ENCODE results near the gene BLZF1.
"Not testable (repeated sequence)": the region's sequence is repeated elsewhere in the genome, so short reads cannot be mapped to it uniquely, and the experiment has no call there.

Gene BLZF1

DNA sequence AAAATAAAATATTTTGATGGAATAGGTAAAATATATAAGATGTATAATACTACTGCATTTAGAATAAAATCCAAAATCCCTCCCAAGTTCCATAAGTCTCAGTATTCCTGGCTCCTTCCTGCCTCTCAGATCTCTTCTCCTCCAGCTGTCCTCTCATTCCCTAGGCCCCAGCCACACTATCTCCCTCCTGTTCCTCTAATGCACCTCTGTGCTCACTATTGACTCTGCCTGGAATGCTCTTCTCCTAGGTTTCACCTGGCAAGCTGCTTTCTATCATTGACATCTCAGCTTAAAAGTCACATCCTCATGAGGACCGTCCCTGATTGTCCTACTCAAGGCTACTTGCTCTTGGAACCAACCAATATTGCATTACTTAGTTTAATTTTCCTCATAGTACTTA, 7.6 kb upstream of the BLZF1 start:
- no peak for DNase-seq

DNA sequence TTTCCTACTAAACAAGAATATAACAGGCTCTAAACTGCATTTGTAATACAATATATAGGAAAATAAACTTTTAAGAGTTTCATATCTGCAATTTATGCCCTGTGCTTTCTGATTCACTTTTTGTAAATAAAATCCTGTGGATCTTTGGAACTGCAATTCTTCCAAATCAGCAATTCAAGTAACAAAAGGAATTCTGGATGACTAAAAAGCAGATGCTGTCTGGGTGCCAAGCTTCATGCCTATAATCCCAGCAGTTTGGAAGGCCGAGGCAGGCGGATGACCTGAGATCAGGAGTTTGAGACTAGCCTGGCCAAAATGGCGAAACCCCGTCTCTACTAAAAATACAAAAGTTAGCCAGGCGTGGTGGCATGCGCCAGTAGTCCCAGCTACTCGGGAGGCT, 6.7 kb upstream of the BLZF1 start:
- DNase-seq: no peak

DNA sequence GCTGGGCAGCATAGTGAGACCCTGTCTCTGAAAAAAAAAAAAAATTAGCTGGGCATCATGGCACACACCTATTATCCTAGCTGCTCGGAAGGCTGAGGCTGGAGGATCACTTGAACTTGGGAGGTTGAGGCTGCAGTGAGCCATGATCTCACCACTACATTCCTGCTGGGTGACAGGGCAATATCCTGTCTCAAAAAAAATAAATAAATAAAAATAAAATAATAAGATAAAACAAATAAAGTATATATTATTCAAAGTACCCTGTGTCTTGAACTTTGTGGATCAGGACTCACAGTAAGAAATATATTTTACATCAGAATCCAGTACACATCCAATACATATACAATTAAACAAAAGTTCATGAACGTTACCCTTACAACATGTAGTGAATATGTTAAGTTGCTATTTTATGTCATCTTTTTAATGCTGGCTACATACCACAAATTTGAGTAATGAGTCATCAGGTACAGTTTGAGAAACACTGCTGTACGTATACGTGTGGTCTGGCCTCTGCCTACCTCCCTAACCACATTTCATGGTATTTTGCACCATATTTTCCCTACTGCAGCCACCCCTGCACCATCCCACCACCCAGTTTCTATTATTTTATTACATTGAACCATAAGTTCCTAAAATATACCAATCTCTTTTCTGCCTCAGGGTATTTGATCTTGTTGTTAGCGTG, 4.8 kb upstream of the BLZF1 start:
- no peak for DNase-seq

DNA sequence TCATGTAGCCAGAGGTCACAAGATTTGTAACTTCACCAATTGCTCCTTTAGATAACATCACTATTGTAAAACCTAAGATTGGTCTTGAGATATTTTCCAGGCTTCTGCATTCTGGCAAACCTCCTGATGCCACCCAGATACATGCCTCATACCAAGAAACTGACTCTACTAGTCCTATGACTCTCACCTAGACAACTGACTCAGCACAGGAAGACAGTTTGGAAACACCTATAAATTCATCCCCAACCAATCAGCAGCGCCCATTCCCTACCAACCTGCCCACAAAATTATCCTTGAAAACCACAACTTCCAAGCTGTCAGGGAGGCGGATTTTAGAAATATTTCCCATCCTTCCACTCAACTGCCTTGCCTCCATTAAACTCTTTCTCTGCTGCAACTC, 3.0 kb upstream of the BLZF1 start:
- no peak for DNase-seq

DNA sequence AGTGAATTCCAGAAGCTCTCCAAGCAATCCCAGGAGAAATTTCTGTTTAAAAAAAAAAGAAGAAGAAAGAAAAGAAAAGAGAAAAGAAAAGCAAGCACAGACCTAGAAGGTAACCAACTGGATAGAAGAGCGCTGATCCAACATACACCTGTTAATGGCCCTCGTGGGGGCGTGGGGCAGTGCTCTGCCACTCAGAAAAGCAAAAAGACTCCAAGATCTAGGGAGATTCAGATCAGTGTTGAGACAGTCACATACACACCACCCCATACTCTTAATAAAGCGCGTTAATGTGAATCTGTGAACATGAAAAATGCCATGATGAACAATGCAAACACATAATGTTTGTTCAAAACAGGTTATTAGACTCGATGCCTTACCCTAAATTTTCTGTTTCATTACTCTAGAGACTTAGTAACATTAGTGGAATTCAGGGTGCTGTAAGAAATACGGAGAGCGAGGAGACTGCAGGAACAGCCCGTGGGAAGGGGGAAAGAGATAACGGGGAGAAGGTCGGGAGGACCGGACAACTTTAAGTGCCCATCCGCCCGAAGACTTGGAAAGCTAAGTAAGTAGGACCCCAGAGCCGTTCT, 804 bp upstream of the BLZF1 start:
- no peak for DNase-seq

DNA sequence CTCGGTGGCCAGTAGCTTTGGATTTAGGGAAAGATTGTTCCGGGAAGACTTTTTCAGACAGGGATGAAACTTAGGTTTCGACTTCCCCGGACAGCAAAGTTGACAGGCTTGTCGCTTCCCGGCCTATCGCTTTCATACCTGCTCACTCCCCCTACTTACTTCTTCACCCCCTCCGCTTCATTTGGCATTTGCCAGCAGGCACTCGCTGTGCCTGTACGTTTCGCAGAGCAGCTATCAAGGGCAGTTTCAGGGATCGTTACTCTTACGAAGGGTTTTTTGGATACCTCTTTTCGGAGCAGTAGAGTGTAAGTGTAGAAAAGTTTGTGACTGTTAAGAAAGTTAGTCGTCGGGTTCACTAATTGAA, 393 bp downstream of the BLZF1 start:
- DNase-seq: peak in 1 of 14 donors; percentile 22

DNA sequence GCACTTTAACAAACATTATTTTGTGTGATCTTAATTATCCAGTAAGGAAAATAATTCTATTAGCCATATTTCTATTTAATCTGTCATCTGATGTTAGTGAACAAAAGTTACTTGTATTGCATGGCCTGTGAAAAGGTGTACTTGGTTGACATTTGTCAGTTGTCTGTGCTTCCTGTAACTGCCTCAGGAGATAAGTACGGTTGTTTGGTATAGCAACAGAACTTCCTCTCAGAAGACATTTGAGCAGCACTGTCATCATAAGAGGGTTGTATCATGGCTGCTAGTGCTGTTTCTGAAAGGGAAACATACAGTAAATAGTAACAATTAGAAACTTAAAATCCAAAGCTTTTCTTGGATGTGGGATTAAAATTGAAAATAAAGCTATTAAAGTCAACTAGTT, 3.4 kb downstream of the BLZF1 start:
- no peak for DNase-seq

DNA sequence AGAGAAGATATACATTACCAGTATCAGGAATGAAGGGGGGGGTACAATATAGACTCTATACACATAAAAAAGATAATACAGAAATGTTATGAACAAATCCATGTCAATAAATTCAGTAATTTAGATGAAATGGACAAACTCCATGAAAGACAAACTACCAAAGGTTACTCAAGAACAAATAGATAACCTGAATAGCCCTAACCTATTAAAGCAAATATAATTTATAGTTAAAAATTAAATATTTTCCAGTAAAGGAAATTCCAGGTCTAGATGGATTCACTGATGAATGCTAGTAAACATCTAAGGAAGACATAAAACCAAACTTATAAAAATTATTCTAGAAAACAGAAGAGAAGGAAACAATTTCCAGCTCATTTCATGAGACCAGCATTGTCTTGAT, 13.2 kb downstream of the BLZF1 start:
- no peak for DNase-seq

DNA sequence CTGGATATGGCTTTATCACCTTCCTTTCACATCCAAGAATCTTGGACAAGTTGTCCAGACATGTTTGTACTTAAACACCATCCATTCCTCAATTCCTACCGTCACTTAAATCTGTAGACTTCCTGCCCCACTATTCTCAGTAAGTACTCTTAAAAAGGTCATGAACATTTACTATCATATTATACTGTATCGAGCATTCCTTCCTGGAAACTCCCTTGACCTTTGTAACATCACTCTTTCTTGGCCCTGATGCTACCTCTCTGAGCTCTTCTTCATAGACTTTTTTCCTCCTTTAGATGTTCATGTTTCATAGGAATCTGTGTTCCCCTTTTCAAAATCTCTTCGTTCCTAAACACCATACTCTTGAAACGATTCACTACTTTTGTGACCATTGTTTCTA, 15.5 kb downstream of the BLZF1 start:
- DNase-seq: no peak

DNA sequence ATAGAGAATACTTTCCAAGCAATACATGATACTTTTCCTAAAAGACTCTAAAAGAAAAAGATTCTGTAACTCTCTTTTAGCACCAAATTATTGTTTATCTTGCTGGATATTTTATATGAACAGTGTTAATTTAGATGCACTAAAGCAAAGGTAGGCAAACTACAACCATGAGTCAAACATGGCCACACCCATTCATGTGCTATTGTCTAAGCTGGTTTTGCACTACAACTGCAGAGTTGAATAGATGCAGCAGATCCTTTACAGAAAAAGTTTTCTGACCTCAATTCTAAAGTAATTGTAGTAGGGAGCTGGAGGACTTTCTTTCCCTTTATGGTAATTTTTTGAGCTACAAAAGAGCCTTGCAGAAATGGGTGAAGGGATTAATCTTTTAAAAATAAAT, 19.4 kb downstream of the BLZF1 start:
- no peak for DNase-seq

DNA sequence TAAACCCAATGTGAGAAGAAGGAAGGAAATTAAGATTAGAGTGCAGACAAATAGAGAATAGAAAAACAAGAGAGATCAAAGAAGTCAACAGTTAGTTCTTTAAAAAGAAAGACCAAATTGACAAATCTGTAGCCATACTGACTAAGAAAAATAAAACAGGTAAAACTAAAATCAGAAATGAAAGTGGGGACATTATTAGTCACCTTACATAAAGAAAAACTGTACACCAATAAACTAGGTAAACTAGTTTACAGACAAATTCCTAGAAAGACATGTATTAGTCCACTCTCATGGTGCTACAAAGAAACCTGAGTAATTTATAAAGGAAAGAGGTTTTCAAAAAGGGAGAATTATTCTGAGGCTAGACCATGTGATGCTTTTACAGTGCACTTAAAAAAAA, 22.3 kb downstream of the BLZF1 start:
- no peak for DNase-seq

DNA sequence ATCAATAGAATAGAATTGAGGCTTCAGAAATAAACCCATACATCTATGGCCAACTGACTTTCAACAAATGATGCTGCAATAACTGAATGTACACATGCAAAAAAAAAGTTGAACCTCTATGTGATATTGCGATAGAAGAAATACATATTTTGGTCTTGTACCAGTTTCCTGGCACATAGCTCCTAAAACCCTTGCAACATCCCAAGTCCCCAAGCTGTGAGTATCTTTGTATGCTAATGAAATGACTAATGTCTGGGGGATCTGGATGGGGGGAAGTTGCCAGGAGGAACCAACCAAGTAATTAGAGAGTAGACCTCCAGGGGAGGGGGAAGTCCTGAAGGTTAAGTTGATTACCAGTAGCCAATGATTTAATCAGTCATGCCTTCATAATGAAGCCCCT, 24.4 kb downstream of the BLZF1 start:
- no peak for DNase-seq

DNA sequence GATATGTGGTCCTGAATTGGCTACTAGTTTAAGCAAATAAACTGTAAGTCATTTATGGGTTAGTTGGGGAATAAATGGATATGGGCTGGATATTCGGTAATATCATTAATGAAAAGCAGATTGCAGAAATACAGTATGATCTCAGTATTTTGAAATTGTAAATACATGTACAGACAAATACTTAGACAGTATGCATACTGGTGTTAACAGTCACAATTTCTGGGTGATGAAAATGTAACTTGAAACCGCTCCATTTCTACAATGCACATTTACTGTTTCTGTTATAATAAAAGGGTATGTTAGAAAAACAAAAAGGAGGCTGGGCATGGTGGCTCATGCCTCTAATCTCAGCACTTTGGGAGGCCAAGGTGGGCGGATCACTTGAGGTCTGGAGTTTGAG, 28.0 kb downstream of the BLZF1 start:
- DNase-seq: no peak

DNA sequence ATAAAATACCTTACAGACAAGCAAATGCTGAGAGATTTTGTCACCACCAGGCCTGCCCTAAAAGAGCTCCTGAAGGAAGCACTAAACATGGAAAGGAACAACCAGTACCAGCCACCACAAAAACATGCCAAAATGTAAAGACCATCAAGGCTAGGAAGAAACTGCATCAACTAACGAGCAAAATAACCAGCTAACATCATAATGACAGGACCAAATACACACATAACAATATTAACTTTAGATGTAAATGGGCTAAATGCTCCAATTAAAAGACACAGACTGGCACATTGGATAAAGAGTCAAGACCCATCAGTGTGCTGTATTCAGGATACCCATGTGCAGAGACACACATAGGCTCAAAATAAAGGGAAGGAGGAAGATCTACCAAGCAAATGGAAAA, 34.6 kb downstream of the BLZF1 start:
- not testable (repeated sequence) for DNase-seq

DNA sequence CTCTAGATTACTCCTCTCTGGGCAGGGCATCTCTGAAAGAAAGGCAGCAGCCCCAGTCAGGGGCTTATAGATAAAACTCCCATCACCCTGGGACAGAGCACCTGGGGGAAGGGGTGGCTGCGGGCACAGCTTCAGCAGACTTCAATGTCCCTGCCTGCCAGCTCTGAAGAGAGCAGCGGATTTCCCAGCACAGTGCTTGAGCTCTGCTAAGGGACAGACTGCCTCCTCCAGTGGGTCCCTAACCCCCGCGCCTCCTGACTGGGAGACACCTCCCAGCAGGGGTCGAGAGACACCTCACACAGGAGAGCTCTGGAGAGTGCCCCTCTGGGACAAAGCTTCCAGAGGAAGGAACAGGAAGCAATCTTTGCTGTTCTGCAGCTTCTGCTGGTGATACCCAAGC, 40.3 kb downstream of the BLZF1 start:
- DNase-seq: not testable (repeated sequence)

DNA sequence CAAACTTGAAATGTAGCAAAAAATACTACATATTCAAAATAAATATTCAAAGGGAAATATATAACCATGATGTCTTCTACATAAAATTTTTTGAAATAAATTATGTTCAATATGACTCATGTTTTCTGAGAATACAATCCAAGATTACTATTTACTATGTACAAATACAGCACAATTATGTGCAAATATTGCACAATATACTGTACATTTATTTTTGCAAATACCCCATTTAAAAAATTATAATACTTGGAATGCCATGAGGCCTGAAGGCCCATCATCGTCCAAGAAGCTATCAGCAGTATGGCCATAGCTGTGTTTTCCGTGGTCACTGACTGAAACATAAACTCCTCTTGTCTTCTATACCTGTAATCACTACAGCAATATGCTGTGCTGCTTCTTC, 47.0 kb downstream of the BLZF1 start:
- DNase-seq: no peak

DNA sequence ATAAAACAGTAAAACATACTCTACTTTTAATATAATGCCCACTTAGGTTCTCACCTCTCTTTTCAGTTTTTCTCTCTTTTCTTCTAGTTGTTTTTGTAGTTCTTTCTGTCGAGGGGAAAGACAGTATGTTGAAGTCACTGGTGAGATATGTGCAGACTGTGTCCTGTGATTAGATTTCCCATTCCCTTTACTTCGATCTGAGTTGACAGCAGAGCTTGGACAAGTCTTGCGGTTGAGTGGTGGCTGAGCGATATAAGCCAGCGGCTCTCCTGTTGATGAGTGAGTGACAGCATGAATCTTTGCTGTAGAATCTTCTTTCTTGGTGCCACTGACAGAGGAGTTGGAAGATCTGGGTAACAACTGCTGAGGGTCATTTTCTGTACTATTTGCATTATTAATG, 53.3 kb downstream of the BLZF1 start:
- no peak for DNase-seq

DNA sequence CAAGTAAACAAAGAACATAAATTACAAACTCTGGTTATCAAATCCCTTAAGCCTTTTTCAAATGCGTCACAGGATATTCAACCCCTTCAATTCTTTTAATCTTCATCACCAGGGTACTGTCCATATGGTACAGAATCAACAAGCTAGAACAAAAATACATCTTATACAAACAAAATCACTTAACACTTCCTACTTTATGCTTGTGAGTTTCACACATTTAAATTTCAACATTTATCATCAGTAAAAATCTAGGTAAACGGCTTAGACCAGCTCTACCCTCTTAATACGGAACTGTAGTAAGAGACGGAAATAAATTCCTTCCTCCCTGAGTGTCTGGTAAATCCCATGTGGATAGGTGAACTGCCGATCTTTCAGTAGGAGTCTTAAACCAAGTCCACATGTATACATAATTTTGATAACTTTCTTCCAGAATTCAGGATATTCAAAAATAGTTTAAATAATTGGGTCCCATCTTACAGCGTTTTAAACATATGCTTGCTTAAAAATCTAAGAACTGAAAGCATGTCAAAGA, 58.2 kb downstream of the BLZF1 start:
- DNase-seq: peak in 1 of 14 donors; percentile 24

DNA sequence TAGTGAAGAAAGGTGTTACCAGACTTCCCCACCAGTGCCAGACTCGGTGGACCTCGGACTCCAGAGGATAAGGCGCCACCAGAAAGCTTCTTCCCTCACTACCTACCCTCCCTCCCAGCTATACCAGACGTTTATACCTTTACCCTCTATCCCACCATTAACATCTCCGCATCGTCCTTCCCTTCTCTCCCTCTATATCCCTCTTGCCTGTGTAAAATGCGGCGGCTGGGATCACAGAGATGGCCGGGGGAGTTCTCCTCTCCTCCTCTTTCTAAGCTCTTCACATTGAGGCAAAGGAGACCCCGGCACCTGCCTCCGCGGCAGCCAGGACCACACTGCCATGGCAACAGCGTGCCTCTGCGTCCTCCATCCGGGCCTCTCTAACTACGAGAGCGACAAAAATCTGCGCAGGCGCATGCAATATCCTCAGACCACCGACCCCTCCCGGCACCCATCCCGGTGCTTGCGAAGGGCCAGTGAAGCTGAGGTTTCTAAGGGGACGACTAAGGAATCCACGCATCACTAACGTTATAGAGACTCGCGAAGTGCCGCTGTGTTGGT, 59.2 kb downstream of the BLZF1 start, which contains the start of gene CCDC181:
CCDC181 (minus strand) TSS at position 394 of the 561 bp plus-strand sequence. CDS start 2,547 bp downstream, outside the sequence.
- DNase-seq: peak in 13 of 14 donors; percentile 47 to 87 (median 67)
